ENCODE measurements around the gene PRRG4.

PRRG4 gene

DNA sequence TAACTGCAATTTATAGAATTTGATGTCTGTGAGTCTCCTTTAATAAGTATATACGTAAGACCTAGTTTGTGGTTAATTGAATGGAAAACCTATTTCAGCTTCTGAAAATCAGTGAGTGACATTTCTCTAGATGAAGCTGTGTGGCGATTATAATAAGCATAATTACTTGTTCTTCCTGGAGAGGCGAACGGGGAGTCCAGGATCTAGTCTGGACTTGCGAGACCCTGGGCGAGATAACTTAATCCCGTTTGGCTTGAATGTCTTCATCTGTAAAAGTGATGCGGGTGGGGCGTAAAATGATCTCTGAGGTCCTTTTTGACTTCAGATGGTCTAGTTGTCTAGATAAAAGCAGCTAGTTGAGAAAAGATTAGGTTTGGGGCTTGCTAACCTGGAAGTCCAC is 1.1 kb downstream of the PRRG4 start:
- DNase-seq (ENCODE audit: low spot score) = no peak
- TF ChIP-seq, protein P1, sequence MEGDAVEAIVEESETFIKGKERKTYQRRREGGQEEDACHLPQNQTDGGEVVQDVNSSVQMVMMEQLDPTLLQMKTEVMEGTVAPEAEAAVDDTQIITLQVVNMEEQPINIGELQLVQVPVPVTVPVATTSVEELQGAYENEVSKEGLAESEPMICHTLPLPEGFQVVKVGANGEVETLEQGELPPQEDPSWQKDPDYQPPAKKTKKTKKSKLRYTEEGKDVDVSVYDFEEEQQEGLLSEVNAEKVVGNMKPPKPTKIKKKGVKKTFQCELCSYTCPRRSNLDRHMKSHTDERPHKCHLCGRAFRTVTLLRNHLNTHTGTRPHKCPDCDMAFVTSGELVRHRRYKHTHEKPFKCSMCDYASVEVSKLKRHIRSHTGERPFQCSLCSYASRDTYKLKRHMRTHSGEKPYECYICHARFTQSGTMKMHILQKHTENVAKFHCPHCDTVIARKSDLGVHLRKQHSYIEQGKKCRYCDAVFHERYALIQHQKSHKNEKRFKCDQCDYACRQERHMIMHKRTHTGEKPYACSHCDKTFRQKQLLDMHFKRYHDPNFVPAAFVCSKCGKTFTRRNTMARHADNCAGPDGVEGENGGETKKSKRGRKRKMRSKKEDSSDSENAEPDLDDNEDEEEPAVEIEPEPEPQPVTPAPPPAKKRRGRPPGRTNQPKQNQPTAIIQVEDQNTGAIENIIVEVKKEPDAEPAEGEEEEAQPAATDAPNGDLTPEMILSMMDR (IDR thresholded peaks at IDR 0.05; ENCODE audit: extremely low read depth, missing control alignments) = no peak

DNA sequence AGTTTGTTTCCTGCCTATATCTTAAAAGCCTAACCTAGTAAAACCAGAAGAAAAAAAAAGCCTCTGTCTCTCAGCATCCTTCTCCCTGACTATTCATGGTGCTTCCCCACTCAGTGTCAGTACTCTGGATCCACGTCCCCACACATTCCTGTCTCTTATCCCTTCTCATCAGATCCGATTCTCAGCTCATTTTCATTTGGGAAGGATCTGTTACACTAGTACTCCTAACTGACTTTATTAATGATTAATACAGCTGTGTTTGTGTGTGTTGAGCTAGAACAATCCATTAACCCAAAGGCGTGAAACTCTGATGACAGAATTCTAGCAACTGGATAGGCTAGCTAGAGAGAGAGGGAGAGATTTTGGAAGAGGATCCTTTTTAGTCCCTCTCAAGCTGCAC is 1.5 kb downstream of the PRRG4 start:
- no peak for DNase-seq (ENCODE audit: low spot score)
- TF ChIP-seq, protein P1 (IDR thresholded peaks at IDR 0.05; ENCODE audit: extremely low read depth, missing control alignments) = no peak

DNA sequence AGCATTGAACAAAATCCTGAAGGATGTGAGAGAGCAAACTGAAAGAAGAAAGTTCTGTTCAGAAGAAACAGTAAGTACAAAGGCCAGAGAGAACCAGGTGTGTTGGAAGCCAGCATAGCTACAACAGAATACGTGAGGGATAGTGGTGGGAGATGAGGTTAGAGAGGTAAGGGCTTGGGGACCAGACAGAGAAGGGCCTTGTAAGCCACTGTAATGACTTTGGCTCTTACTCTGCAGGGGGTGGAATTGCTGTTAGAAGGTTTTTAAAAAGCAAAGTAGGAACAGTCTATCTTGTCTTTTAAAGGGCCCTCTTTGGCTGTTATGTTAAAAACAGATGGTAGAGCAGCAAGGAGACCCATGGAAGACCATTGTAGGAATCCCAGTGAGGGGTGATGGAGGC is 4.2 kb downstream of the PRRG4 start:
- no peak for DNase-seq (ENCODE audit: low spot score)
- TF ChIP-seq, protein P1 (IDR thresholded peaks at IDR 0.05; ENCODE audit: extremely low read depth, missing control alignments) = no peak

DNA sequence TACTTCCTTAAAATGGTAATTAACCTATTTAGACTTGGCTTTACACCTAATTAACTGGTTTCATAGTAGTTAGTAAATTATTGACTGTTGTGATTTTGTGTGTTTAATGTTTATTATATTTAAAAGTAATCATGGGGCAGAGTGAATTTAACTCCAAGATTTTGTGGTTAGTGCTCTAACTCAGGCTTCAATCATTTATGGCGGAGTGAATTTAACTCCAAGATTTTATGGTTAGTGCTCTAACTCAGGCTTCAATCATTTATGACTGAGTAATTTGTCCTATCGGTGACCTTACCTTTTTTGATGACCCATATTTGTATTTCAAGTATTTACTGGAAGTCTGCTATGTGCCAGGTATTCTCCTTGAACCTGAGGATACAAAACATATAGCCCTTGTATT is 7.2 kb downstream of the PRRG4 start:
- no peak for DNase-seq (ENCODE audit: low spot score)
- TF ChIP-seq, protein P1 (IDR thresholded peaks at IDR 0.05; ENCODE audit: extremely low read depth, missing control alignments) = no peak

DNA sequence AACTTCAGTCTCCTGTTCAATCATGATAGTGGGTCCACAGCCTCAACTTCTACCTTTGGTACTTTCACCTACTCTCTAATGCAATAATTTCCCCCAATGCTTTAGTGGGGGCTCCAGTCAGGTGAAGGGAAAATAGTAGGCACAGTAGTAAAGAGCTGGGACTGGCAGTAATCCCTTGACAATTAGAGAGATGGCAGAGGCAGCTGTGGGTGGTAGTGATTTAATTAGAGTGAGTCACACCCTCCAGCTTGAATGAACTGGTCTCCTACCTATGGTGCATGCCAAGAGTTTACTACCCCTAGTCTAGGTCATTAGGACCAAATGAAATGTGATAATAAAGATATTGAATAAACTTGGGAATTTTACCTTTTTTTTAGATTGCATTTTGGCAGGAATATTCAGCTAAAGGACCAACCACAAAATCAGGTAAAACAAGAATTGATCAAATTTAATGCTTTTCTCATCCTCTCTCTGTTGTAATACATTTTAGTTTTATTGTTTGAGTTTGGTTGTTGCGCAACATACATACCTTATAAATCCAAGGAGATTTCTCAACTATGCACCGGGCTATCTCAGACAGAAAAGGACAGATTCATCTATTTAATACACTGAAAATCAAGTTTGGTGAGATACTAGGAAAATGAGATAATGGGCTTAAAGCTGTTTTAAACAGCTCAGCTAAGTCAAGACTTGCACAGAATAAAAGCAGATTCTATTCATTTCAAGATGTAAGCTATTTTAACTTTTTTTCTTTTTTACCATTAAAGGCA is 9.0 kb downstream of the PRRG4 start:
- TF ChIP-seq, protein P1 (IDR thresholded peaks at IDR 0.05; ENCODE audit: extremely low read depth, missing control alignments) = no peak
- DNase-seq (ENCODE audit: low spot score) = no peak

DNA sequence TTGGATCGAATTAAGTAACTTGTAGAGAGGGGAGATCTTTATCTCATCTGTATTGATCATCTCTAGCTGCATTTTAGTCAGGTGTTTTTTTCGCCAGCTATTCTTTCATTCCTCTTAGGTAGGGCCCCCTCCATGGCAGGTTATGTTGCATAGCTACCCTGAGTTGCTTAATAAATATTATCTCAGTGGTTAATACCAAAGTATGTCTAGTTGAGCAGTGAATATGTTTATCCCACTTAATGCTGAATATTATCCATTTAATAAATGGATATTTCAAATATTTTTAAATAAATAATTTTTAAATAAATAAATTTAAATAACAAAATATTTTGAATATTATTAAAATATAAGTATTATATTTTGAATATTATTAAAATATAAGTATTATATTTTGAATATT is 9.6 kb downstream of the PRRG4 start:
- no peak for DNase-seq (ENCODE audit: low spot score)
- TF ChIP-seq, protein P1 (IDR thresholded peaks at IDR 0.05; ENCODE audit: extremely low read depth, missing control alignments) = no peak

DNA sequence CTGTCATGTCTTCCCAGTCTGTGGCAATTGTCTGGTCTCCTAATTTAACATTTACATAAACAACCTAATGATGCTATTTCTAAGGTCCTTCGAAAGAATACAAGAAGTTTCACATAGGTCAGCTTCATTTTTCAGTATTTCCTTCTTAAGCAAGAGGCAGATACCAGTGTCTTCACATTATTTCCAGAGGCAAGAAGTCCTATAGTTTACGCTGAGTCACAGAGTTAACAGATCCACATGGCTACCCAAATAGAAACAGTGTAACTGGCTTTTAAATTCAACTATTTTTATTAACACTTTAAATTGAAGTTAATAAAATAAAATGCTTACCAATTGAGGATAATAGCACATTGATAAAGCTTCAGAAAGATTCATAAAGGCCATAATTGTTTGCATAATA is 10.9 kb downstream of the PRRG4 start:
- DNase-seq (ENCODE audit: low spot score) = no peak
- TF ChIP-seq, protein P1 (IDR thresholded peaks at IDR 0.05; ENCODE audit: extremely low read depth, missing control alignments) = no peak
